ENCODE measurements around the gene CAMK1D.

CAMK1D gene

DNA sequence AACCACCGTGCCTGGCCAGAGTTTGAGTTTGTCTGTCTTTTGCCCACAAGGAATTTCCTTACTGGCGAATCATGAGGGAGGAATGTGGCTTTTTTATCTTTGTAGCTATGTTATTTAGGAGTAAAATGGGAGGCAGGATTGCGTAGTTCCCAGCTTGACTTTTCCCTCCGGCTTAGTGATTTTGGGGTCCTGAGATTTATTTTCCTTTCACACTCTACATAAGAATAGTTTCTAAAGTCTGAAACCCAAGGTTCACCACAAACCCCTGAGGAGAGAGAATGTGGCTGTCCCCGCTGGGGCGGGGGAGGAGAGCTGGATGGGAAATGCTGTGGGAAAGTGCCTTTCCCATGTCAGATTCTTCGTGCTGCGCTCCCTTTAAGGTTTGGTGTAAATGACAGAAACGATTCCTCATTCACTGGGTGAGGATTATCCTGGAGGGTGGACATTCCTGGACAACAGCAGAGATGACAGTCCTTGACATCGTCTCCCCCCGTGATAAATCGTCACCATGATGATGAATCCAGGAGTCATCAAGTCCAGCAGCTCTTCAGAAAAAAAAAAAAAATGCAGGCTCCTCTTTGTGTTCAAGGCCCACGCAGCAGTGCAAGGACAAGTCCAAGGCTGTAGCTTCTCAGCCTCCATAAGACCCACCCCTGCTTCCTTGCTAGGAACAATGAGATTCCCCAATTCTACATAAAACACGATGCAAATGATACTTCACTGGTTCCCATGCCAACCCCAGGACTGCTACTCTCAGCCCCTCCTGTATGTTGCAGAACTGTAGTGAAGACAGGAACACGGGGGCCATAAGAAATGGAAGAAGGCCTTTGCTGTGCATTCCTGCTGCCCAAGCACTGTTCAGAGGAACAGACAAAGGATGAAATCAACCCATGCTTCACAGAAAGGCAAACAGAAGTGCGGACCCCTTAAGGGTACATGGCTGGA, 419.1 kb downstream of the CAMK1D start:
- TF ChIP-seq, protein P1, sequence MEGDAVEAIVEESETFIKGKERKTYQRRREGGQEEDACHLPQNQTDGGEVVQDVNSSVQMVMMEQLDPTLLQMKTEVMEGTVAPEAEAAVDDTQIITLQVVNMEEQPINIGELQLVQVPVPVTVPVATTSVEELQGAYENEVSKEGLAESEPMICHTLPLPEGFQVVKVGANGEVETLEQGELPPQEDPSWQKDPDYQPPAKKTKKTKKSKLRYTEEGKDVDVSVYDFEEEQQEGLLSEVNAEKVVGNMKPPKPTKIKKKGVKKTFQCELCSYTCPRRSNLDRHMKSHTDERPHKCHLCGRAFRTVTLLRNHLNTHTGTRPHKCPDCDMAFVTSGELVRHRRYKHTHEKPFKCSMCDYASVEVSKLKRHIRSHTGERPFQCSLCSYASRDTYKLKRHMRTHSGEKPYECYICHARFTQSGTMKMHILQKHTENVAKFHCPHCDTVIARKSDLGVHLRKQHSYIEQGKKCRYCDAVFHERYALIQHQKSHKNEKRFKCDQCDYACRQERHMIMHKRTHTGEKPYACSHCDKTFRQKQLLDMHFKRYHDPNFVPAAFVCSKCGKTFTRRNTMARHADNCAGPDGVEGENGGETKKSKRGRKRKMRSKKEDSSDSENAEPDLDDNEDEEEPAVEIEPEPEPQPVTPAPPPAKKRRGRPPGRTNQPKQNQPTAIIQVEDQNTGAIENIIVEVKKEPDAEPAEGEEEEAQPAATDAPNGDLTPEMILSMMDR (IDR thresholded peaks at IDR 0.05): no peak
- DNase-seq (ENCODE audit: low spot score): no peak
- Histone ChIP-seq H3K27ac (no peak overlapping the region), H3K4me3 (no peak overlapping the region)

DNA sequence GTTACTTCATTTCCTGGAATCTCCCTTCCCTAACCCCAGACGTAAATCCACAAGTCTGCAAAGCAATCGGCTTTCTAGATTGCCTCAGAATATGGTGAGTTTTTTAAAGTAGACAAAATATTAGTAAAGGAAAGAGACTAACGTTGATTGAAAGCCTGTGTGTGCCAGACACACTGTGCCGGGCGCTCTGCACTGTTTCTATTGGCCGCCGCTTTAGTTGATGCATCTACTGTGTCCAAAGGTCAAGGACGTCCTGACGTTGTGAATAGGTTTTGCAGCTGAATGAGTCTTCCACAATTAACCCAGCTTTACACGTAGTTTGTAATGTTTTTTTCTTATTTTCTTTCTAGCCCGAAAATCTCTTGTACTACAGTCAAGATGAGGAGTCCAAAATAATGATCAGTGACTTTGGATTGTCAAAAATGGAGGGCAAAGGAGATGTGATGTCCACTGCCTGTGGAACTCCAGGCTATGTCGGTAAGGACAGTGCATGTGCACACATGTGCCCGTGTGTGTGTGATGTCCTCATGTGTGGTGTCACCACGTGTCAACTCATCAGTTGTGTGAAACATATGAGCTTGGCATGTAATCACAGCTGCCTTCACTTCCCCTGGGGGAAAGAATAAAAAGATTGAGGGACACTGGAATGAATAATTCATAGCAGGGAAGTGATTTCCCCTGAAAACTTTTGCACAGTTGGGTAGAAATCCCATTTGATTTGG, 420.1 kb downstream of the CAMK1D start:
- no peak overlapping the region for H3K4me3 ChIP-seq
- H3K27ac ChIP-seq: no peak overlapping the region
- no peak for DNase-seq (ENCODE audit: low spot score)
- TF ChIP-seq, protein P1 (IDR thresholded peaks at IDR 0.05): no peak

DNA sequence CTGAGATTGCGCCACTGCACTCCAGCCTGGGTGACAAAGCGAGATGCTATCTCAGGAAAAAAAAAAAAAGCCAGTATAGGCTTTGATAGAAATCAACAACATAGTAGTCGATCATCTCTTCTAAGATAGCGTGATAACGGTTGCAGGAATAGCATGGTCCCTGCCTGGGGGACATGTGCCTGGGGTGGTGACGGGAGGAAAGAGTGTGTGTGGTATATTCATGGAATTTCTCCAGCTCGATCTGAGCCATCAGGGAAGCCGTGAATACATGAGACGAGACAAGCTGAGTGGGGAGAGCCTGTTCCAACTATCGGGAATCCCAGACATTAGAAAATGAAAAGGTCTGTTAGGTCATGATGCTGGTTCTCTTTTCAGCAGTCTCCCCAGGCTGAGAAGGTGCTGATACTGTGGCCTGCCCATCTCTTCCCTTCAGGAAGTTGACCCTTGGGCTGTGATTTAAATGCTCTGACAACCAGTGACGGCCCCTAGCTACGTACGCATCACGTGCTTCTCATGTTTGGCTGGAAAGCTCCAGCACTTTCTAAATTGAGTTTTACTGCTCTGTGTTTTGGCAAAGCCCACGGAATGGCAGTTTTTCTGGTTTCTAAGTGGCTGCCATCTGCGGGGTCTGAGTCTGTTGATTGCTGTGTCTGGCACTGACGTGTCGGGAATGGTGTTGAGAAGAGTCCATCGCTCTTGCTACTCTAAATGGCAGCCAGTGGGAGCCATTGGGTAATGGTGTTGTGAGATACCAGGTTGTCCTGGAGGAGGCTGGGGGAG, 422.8 kb downstream of the CAMK1D start:
- TF ChIP-seq, protein P1 (IDR thresholded peaks at IDR 0.05): no peak
- no peak overlapping the region for H3K27ac ChIP-seq
- H3K4me3 ChIP-seq: no peak overlapping the region
- DNase-seq (ENCODE audit: low spot score): no peak

DNA sequence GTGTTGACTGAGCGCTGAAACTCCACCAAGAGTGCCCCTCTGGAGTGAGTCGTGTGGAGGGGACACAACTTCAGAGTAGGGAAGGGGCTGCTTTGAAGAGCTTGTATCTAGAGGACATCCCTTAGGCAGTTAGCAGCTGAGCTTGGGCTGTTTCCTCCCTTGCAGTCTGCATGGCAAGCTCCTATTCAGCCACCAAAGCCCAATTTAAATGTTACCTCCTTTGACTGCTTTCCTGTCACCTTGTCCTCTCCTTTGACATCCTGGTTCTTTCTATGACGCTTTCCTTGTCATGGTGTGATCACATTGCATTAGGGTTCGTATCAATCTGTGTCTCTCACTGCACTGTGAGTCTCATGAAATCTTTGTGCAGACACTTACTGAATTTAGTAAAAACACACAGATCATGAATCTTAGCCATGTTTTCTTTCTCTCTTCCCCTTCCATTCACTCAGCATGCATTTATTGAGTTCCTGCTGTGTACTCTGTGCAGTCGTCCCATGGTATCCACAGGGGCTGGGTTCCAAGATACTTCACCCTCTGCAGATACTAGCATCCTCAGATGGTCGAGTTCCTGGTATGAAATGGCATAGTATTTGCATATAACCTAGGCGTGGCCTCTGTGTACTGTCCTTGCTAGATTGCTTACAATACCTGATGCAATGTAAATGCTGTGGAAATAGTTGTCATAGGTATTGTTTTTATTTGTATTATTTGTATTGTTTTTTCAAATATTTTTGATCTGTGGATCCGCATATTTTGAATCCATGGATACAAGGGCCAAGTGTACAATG, 423.6 kb downstream of the CAMK1D start:
- H3K4me3 ChIP-seq: no peak overlapping the region
- DNase-seq (ENCODE audit: low spot score): no peak
- no peak overlapping the region for H3K27ac ChIP-seq
- TF ChIP-seq, protein P1 (IDR thresholded peaks at IDR 0.05): no peak

DNA sequence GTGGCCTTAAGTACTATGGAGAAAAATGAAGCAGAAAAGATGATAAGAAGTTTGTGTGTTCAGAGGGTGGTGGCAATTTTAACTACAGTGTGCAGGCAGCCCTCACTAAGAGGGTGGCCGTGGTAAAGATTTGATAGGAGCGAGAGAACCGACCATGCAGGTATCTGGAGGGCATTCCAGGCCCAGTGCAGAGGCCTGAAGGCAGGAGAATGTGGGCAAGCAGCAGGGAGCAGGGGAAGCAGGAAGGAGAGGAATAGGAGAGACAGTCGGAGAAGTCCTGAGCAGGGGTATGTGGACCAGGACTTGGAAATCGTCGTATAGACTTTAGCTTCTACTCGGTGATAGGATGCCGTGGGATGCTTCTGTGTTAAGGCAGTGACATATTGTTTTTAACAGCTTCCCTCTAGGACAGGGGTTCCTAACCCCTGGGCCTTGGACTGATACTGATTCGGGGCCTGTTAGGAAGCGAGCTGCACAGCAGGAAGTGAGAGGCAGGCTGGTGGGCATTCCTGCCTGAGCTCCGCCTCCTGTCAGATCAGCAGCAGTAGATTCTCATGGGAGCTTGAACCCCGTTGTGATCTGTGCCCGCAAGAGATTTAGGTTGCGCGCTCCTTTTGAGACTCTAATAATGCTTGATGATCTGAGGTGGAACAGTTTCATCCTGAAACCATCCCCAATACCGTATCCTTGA, 425.0 kb downstream of the CAMK1D start:
- DNase-seq (ENCODE audit: low spot score): no peak
- H3K4me3 ChIP-seq: no peak overlapping the region
- H3K27ac ChIP-seq: no peak overlapping the region
- TF ChIP-seq, protein P1 (IDR thresholded peaks at IDR 0.05): no peak
